OCI-LY3 (cell line): ENCODE measurements around the gene GUCY1A2.

ENCODE experiments used
- H2AFZ ChIP-seq: fragments of 200-600, 300-600 bp; shearing (Covaris generic); 2 replicates; pipeline ENCODE4 v1.6.0; 2014; ENCODE audit warnings: antibody characterized with exemption, low read depth, low read length
- H3K27ac ChIP-seq: fragments of 200-600, 300-600 bp; sonication (generic); 2 replicates; pipeline ENCODE4 v1.5.1; 2014; ENCODE audit warnings: mild to moderate bottlenecking, low read length, moderate library complexity, mixed read lengths
- H3K27me3 ChIP-seq: fragments of 200-600, 300-600 bp; sonication (generic); 2 replicates; pipeline ENCODE4 v1.6.1; 2014; ENCODE audit warnings: low read depth, low read length, mixed read lengths
- H3K36me3 ChIP-seq: fragments of 200-600, 300-600 bp; sonication (generic); replicated peaks from 2 replicates; pipeline ENCODE3; 2014; ENCODE audit warnings: low read depth, low read length, mixed read lengths
- H3K4me1 ChIP-seq: fragments of 300-600, 200-600 bp; sonication (generic); 2 replicates; pipeline ENCODE4 v1.6.1; 2014; ENCODE audit warnings: low read length, mixed read lengths
- H3K4me2 ChIP-seq: fragments of 200-600, 300-600 bp; sonication (generic); 2 replicates; pipeline ENCODE4 v1.6.1; 2014; ENCODE audit warnings: low read length, mixed read lengths
- H3K4me3 ChIP-seq: fragments of 300-600, 200-600 bp; sonication (generic); 2 replicates; pipeline ENCODE4 v1.5.1; 2014; ENCODE audit warnings: antibody characterized with exemption, mild to moderate bottlenecking, low read length, moderate library complexity
- H3K79me2 ChIP-seq: fragments of 300-600, 200-600 bp; shearing (Covaris generic); 2 replicates; pipeline ENCODE4 v1.6.1; 2014; ENCODE audit warnings: mild to moderate bottlenecking, low read length, mixed read lengths
- H3K9ac ChIP-seq: fragments of 300-600, 200-600 bp; shearing (Covaris generic); 2 replicates; pipeline ENCODE4 v1.6.0; 2014; ENCODE audit warnings: mild to moderate bottlenecking, low read length, moderate library complexity
- H3K9me3 ChIP-seq: fragments of 200-600, 300-600 bp; shearing (Covaris generic); 2 replicates; pipeline ENCODE4 v1.6.1; 2014; ENCODE audit warnings: low read length, mixed read lengths; ENCODE audit not compliant: insufficient read depth
- H4K20me1 ChIP-seq: fragments of 200-600, 300-600 bp; sonication (generic); 2 replicates; pipeline ENCODE4 v1.6.1; 2016; ENCODE audit warnings: low read length, mixed read lengths; ENCODE audit not compliant: insufficient read depth
- EZH2phosphoT487 ChIP-seq: fragments of 200-600 bp; shearing (Covaris generic); IDR thresholded peaks from 2 replicates; pipeline ENCODE4 v1.6.1; 2018; ENCODE audit warnings: antibody characterized with exemption, mixed run types, low read depth
- TF ChIP-seq, protein P1 (sequence below): fragments of 200-600, 300-600 bp; sonication (generic); IDR thresholded peaks from 2 replicates; pipeline ENCODE4 v1.5.1; 2014; ENCODE audit warnings: antibody characterized with exemption, low read length, low read depth

Gene GUCY1A2

DNA sequence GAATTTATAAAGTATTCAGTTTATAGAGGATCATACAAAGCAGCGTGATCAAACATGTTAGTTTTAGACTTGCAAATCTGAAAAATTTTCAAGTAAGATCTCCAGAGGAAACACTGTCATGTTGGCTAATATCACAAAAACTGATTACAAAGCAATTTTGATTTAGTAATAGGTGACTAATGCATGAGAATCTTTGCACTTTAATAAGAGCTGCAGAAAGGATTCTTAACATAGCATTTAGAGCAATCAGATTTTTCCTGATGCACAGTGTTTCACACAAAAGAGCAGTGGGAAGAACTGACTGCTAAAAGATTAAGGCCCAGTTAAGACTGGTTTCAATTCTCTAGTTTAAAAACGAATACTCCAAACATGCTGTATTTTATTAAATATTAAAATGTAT is 321.2 kb downstream of the GUCY1A2 start:
- H3K9me3 ChIP-seq, result no peaks in the 10 kb centered on the region
- no peaks in the 10 kb centered on the region for H3K27me3 ChIP-seq
- no peaks in the 10 kb centered on the region for H3K4me1 ChIP-seq
- H3K36me3 ChIP-seq, result no peaks in the 10 kb centered on the region
- H4K20me1 ChIP-seq, result no peaks in the 10 kb centered on the region
- H2AFZ ChIP-seq, result no peak overlapping the region
- no peak overlapping the region for H3K4me3 ChIP-seq
- H3K27ac ChIP-seq, result no peak overlapping the region
- no peak for TF ChIP-seq EZH2phosphoT487
- TF ChIP-seq, protein P1, sequence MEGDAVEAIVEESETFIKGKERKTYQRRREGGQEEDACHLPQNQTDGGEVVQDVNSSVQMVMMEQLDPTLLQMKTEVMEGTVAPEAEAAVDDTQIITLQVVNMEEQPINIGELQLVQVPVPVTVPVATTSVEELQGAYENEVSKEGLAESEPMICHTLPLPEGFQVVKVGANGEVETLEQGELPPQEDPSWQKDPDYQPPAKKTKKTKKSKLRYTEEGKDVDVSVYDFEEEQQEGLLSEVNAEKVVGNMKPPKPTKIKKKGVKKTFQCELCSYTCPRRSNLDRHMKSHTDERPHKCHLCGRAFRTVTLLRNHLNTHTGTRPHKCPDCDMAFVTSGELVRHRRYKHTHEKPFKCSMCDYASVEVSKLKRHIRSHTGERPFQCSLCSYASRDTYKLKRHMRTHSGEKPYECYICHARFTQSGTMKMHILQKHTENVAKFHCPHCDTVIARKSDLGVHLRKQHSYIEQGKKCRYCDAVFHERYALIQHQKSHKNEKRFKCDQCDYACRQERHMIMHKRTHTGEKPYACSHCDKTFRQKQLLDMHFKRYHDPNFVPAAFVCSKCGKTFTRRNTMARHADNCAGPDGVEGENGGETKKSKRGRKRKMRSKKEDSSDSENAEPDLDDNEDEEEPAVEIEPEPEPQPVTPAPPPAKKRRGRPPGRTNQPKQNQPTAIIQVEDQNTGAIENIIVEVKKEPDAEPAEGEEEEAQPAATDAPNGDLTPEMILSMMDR, result no peak
- H3K79me2 ChIP-seq, result no peaks in the 10 kb centered on the region
- H3K4me2 ChIP-seq, result no peak overlapping the region
- no peak overlapping the region for H3K9ac ChIP-seq

DNA sequence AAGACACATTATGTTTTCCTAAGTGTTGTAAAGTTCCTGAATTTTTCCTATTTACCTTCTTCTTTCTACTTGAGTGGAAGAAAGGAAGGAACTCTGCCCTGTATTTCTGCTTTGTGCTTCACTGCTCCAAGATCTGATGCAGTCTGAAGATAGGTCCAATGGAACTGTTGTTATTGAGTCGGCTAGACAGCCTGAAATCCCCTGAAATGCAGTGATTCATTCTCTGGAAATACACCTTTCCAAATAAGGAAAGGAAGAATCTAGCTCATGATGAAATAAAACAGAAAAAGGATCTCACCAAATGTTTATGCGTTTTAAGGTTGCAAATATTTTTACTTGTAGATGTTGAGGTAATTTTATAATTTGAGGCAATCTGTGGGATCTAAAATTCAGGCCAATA is 322.8 kb downstream of the GUCY1A2 start:
- Histone ChIP-seq H3K4me1 (no peaks in the 10 kb centered on the region), H3K27ac (no peak overlapping the region), H4K20me1 (no peaks in the 10 kb centered on the region), H2AFZ (no peak overlapping the region), H3K79me2 (no peaks in the 10 kb centered on the region), H3K9ac (no peak overlapping the region), H3K9me3 (no peaks in the 10 kb centered on the region), H3K36me3 (no peaks in the 10 kb centered on the region), H3K4me3 (no peak overlapping the region), H3K4me2 (no peak overlapping the region), H3K27me3 (no peaks in the 10 kb centered on the region)
- no peak for TF ChIP-seq EZH2phosphoT487
- TF ChIP-seq, protein P1, result no peak

- H3K79me2 ChIP-seq, result no peaks in the 10 kb centered on the region
- no peak overlapping the region for H3K4me3 ChIP-seq
- no peak overlapping the region for H3K27ac ChIP-seq
- no peak overlapping the region for H2AFZ ChIP-seq
- H3K9me3 ChIP-seq, result no peaks in the 10 kb centered on the region
- no peaks in the 10 kb centered on the region for H3K4me1 ChIP-seq
- no peak overlapping the region for H3K4me2 ChIP-seq
- TF ChIP-seq, protein P1, result no peak
- no peak for TF ChIP-seq EZH2phosphoT487
- H3K27me3 ChIP-seq, result no peaks in the 10 kb centered on the region
- no peaks in the 10 kb centered on the region for H3K36me3 ChIP-seq
- no peaks in the 10 kb centered on the region for H4K20me1 ChIP-seq
- no peak overlapping the region for H3K9ac ChIP-seq
Measured at GRCh38 chr11:106694501-106694900, 323.8 kb downstream of the GUCY1A2 start.

DNA sequence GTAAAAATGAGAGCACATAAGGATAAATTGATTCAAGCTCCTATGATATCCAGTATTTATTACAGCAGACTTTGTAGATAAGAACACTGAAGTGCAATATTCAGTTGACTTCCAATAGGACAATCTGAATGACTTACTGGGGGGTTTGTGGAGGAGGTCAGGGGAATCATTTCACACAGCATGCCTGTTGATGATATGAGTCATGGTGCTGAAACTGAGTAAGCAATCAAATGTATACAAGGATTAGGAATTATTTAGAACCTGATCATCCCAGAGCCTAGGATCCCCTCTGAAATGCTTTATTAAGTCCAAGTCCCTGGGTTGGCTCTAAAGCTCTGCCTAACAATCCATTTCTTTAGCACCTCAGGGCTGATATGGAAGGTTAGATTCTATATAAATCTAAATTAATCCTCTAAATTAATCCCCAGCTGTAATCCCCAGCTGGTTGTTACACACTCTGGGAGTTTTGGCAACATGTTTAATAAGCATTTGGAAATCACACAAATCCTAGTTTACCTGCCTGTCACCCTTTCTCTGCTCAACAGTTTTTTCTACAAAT is 326.4 kb downstream of the GUCY1A2 start:
- Histone ChIP-seq H2AFZ (no peak overlapping the region), H3K4me2 (no peak overlapping the region), H3K9me3 (no peaks in the 10 kb centered on the region), H3K9ac (no peak overlapping the region), H4K20me1 (no peaks in the 10 kb centered on the region), H3K79me2 (no peaks in the 10 kb centered on the region), H3K27me3 (no peaks in the 10 kb centered on the region), H3K36me3 (no peaks in the 10 kb centered on the region), H3K4me1 (no peaks in the 10 kb centered on the region), H3K4me3 (no peak overlapping the region), H3K27ac (no peak overlapping the region)
- TF ChIP-seq EZH2phosphoT487, result no peak
- TF ChIP-seq, protein P1, result no peak
